Keratinocyte (primary cell): ENCODE data around the gene HOMER3. TPM values are rescaled to one million over a fixed set of nuclear protein-coding genes. Genes with fewer than 3 reads are reported as not detected.

Source experiments
- DNase-seq: peaks from one replicate; pipeline ENCODE4 v3.0.0-alpha.2; 2011; ENCODE audit warnings: low read depth, missing footprints, low spot score
- FAIRE-seq: peaks from 2 replicates; lab custom pipeline; 2011; peaks lifted over from hg19 to GRCh38; lab: Jason Lieb, UNC
- H2AFZ ChIP-seq: 2 replicates; pipeline ENCODE4 v1.6.0; 2012; ENCODE audit warnings: low read length, control low read depth, inconsistent platforms; ENCODE audit not compliant: control insufficient read depth
- H3K27ac ChIP-seq: 2 replicates; pipeline ENCODE4 v1.5.1; 2011; ENCODE audit warnings: low read length; ENCODE audit not compliant: control insufficient read depth, insufficient read depth
- H3K27me3 ChIP-seq: 3 replicates; pipeline ENCODE4 v1.6.0; 2011; ENCODE audit warnings: low read length; ENCODE audit not compliant: control insufficient read depth, insufficient read depth; ENCODE audit errors: extremely low read depth
- H3K36me3 ChIP-seq, 2 experiments: 2 replicates in 1 of 2; 3 replicates in 1 of 2; pipeline ENCODE4 v1.5.1; 2011; ENCODE audit warnings: low read length in 2 of 2, mild to moderate bottlenecking in 1 of 2; ENCODE audit not compliant: control insufficient read depth in 2 of 2, insufficient read depth in 2 of 2; ENCODE audit errors: extremely low read depth in 1 of 2
- H3K4me1 ChIP-seq: 3 replicates; pipeline ENCODE4 v1.5.1; 2011; ENCODE audit warnings: low read length; ENCODE audit not compliant: control insufficient read depth, insufficient read depth; ENCODE audit errors: extremely low read depth
- H3K4me2 ChIP-seq: 3 replicates; pipeline ENCODE4 v1.6.0; 2011; ENCODE audit warnings: low read depth, low read length; ENCODE audit not compliant: control insufficient read depth, insufficient read depth; ENCODE audit errors: extremely low read depth
- H3K4me3 ChIP-seq, 3 experiments: fragments of 200-600 bp in 1 of 3; sonication (generic) in 1 of 3; 2 replicates in 2 of 3; 3 replicates in 1 of 3; pipeline ENCODE4 v1.5.1; 2011 to 2016; ENCODE audit warnings: low read length in 3 of 3, mild to moderate bottlenecking in 3 of 3, control low read depth in 2 of 3, inconsistent platforms in 1 of 3, low read depth in 1 of 3, mixed read lengths in 1 of 3, mixed run types in 1 of 3, moderate library complexity in 1 of 3; ENCODE audit not compliant: control insufficient read depth in 2 of 3, insufficient read depth in 2 of 3; ENCODE audit errors: extremely low read depth in 1 of 3
- H3K79me2 ChIP-seq: 2 replicates; pipeline ENCODE4 v1.6.0; 2012; ENCODE audit warnings: low read length; ENCODE audit not compliant: control insufficient read depth, insufficient read depth
- H3K9ac ChIP-seq: 3 replicates; pipeline ENCODE4 v1.6.0; 2011; ENCODE audit warnings: low read length; ENCODE audit not compliant: control insufficient read depth, insufficient read depth; ENCODE audit errors: extremely low read depth
- H3K9me1 ChIP-seq: 3 replicates; pipeline ENCODE4 v1.6.0; 2011; ENCODE audit warnings: low read length; ENCODE audit not compliant: control insufficient read depth, insufficient read depth; ENCODE audit errors: extremely low read depth
- H3K9me3 ChIP-seq: 2 replicates; pipeline ENCODE4 v1.5.1; 2012; ENCODE audit warnings: low read depth, low read length; ENCODE audit not compliant: control insufficient read depth
- H4K20me1 ChIP-seq: 3 replicates; pipeline ENCODE4 v1.6.0; 2011; ENCODE audit warnings: low read length; ENCODE audit not compliant: control insufficient read depth, insufficient read depth; ENCODE audit errors: extremely low read depth
- CTCF ChIP-seq, 3 experiments: IDR thresholded peaks in 1 of 3; conservative IDR thresholded peaks in 1 of 3; optimal IDR thresholded peaks in 1 of 3; 2 replicates in 2 of 3; 3 replicates in 1 of 3; pipeline versions ENCODE3 to v1.5.1; 2011; ENCODE audit warnings: low read length in 3 of 3, mild to moderate bottlenecking in 3 of 3, moderate library complexity in 2 of 3, control low read depth in 1 of 3, inconsistent platforms in 1 of 3; ENCODE audit not compliant: insufficient read depth in 2 of 3; ENCODE audit errors: extremely low read depth in 1 of 3
- EZH2 ChIP-seq: IDR thresholded peaks from one replicate; pipeline ENCODE4 v1.6.1; 2012; ENCODE audit warnings: inconsistent platforms, mild to moderate bottlenecking, low read length, moderate library complexity
- dilution Hi-C: fragments of 300-500 bp; cut with MboI; formaldehyde crosslinking; loops from one replicate; pipeline ENCODE4 v1.7.0; 2020; ENCODE audit warnings: low sequenced_read_pairs; ENCODE audit not compliant: extremely low pct_ligation_motif_present
- polyA plus RNA-seq, 5 experiments: library from polyadenylated mRNA; depleted of rRNA in 3 of 5; stranded (reverse) in 3 of 5; stranded (forward) in 1 of 5; unstranded in 1 of 5; fragments of >200 nt; gene quantifications; 1 replicate in 1 of 5; 2 replicates in 3 of 5; 3 replicates in 1 of 5; pipeline versions ENCODE4 v1.2.1 to v1.2.3, GENCODE V29; 2011 to 2012; ENCODE audit warnings: missing spikeins in 2 of 5, low read depth in 1 of 5, low replicate concordance in 1 of 5

The HOMER3 gene
- polyA plus RNA-seq, 1 donor (not counting 4 experiments of a cell fraction or from before 2014, with no cell fraction given), result 119 TPM

GRCh38 chr19:18946918-18947317 lies 5.9 kb upstream of the HOMER3 start:
- H3K27ac ChIP-seq, result no peak overlapping the region
- no peaks in the 10 kb centered on the region for H4K20me1 ChIP-seq
- TF ChIP-seq CTCF (optimal IDR thresholded peaks at IDR 0.05 in 1 of 3, IDR thresholded peaks at IDR 0.05 in 1 of 3, conservative IDR thresholded peaks at IDR 0.05 in 1 of 3; ENCODE audit: extremely low read depth in 1 of 3, insufficient read depth in 2 of 3, low read length in 3 of 3) (no peak), EZH2 (no peak)
- H3K4me3 ChIP-seq, result no peak overlapping the region
- no peaks in the 10 kb centered on the region for H3K9me3 ChIP-seq
- H3K4me2 ChIP-seq, result no peak overlapping the region
- no peak overlapping the region for H3K9ac ChIP-seq
- peaks cover 14% of the 10 kb centered on the region for H3K4me1 ChIP-seq
- H3K27me3 ChIP-seq, result no peaks in the 10 kb centered on the region
- H3K36me3 ChIP-seq, result peaks cover 4% of the 10 kb centered on the region in 2 experiments
- no peak for FAIRE-seq
- DNase-seq, result no peak
- H3K79me2 ChIP-seq, result peaks cover 9% of the 10 kb centered on the region
- no peaks in the 10 kb centered on the region for H3K9me1 ChIP-seq
- H2AFZ ChIP-seq, result no peak overlapping the region
- dilution Hi-C loops, result no loop called here

DNA sequence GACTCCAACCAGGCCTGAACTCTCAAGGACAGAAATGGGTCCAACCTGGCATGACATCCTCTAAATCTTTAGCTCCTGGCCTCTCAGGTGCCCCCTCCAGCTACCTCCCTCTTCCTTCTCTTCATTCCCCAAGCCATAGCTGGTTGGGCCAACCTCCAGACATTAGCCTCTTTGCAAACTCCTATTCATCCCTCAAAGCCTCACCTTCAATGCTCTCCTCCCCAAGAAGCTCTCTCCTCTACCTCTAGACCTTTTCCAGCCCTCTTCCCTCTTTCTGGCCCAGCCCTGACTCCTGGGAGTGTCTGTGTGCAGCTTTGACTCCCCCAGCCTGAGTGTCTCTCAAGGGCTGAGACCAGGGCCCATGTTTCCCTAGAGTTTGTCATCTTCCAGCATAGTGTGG lies 5.3 kb upstream of the HOMER3 start:
- H3K27me3 ChIP-seq, result no peaks in the 10 kb centered on the region
- H3K9me1 ChIP-seq, result no peaks in the 10 kb centered on the region
- dilution Hi-C loops, result no loop called here
- H3K36me3 ChIP-seq, result peaks cover 4 to 9% of the 10 kb centered on the region in 2 experiments
- no peak overlapping the region for H3K4me2 ChIP-seq
- H3K27ac ChIP-seq, result no peak overlapping the region
- no peak for TF ChIP-seq EZH2
- no peak for TF ChIP-seq CTCF (optimal IDR thresholded peaks at IDR 0.05 in 1 of 3, IDR thresholded peaks at IDR 0.05 in 1 of 3, conservative IDR thresholded peaks at IDR 0.05 in 1 of 3; ENCODE audit: extremely low read depth in 1 of 3, insufficient read depth in 2 of 3, low read length in 3 of 3)
- H3K4me3 ChIP-seq, result no peak overlapping the region
- no peak overlapping the region for H2AFZ ChIP-seq
- FAIRE-seq (no peak), DNase-seq (no peak)
- H4K20me1 ChIP-seq, result no peaks in the 10 kb centered on the region
- H3K79me2 ChIP-seq, result peaks cover 15% of the 10 kb centered on the region
- no peak overlapping the region for H3K9ac ChIP-seq
- H3K4me1 ChIP-seq, result peaks cover 14% of the 10 kb centered on the region
- no peaks in the 10 kb centered on the region for H3K9me3 ChIP-seq
